Neuronal stem cell (in vitro differentiated cells): Measurements from ENCODE around the gene KMO.

Source experiments
- DNase-seq: peaks from one replicate; pipeline ENCODE4 v3.0.0-alpha.2; 2013; ENCODE audit warnings: low spot score
- H2AFZ ChIP-seq: one replicate; pipeline ENCODE4 v1.6.1; 2013; ENCODE audit warnings: mild to moderate bottlenecking, low read length, inconsistent platforms
- H2AK5ac ChIP-seq: 2 replicates; pipeline ENCODE4 v1.6.1; 2013; ENCODE audit warnings: low read depth, mild to moderate bottlenecking, inconsistent platforms, low read length, moderate library complexity, mixed read lengths
- H2BK120ac ChIP-seq: 2 replicates; pipeline ENCODE4 v1.6.1; 2013; ENCODE audit warnings: low read depth, mild to moderate bottlenecking, inconsistent platforms, low read length, moderate library complexity, mixed read lengths
- H2BK12ac ChIP-seq: one replicate; pipeline ENCODE4 v1.6.1; 2013; ENCODE audit warnings: low read length, inconsistent platforms
- H2BK15ac ChIP-seq: 2 replicates; pipeline ENCODE4 v1.6.1; 2013; ENCODE audit warnings: mild to moderate bottlenecking, low read length, inconsistent platforms, mixed read lengths
- H2BK5ac ChIP-seq: one replicate; pipeline ENCODE4 v1.6.1; 2013; ENCODE audit warnings: inconsistent platforms, mild to moderate bottlenecking, low read length, moderate library complexity
- H3K14ac ChIP-seq: one replicate; pipeline ENCODE4 v1.6.1; 2013; ENCODE audit warnings: low read length, inconsistent platforms
- H3K18ac ChIP-seq: 2 replicates; pipeline ENCODE4 v1.6.1; 2013; ENCODE audit warnings: low read length, inconsistent platforms
- H3K23ac ChIP-seq: 2 replicates; pipeline ENCODE4 v1.6.1; 2013; ENCODE audit warnings: low read depth, mild to moderate bottlenecking, mixed read lengths, low read length, inconsistent platforms; ENCODE audit not compliant: poor library complexity
- H3K27ac ChIP-seq: replicated peaks from 3 replicates; pipeline ENCODE4 v1.5.1; 2013; ENCODE audit warnings: low read length, inconsistent platforms
- H3K27me3 ChIP-seq, 3 experiments: 2 replicates each; pipeline ENCODE4 v1.6.1; 2013; ENCODE audit warnings: low read length in 3 of 3, mild to moderate bottlenecking in 2 of 3, inconsistent platforms in 1 of 3, low read depth in 1 of 3, mixed read lengths in 1 of 3, moderate library complexity in 1 of 3; ENCODE audit not compliant: control insufficient read depth in 3 of 3, insufficient read depth in 3 of 3
- H3K36me3 ChIP-seq, 2 donors: replicated peaks in 1 of 2; 2 replicates each; pipeline ENCODE4 v1.6.1; 2013; ENCODE audit warnings: low read length in 2 of 2; ENCODE audit not compliant: control insufficient read depth in 2 of 2, insufficient read depth in 2 of 2
- H3K4ac ChIP-seq: 2 replicates; pipeline ENCODE4 v1.6.1; 2013; ENCODE audit warnings: inconsistent platforms, mild to moderate bottlenecking, low read length, moderate library complexity
- H3K4me1 ChIP-seq, 2 donors: 1 replicate in 1 of 2; 2 replicates in 1 of 2; pipeline ENCODE4 v1.6.1; 2013; ENCODE audit warnings: low read length in 2 of 2, low read depth in 1 of 2; ENCODE audit not compliant: control insufficient read depth in 2 of 2, insufficient read depth in 1 of 2
- H3K4me2 ChIP-seq: one replicate; pipeline ENCODE4 v1.6.1; 2013; ENCODE audit warnings: mild to moderate bottlenecking, low read length, inconsistent platforms; ENCODE audit not compliant: insufficient read depth, poor library complexity, severe bottlenecking
- H3K4me3 ChIP-seq, 2 donors: 2 replicates each; pipeline ENCODE4 v1.5.1; 2013; ENCODE audit warnings: low read length in 2 of 2, mild to moderate bottlenecking in 2 of 2, inconsistent platforms in 1 of 2, moderate library complexity in 1 of 2
- H3K79me1 ChIP-seq: one replicate; pipeline ENCODE4 v1.6.1; 2013; ENCODE audit warnings: low read depth, mild to moderate bottlenecking, inconsistent platforms, low read length, moderate library complexity
- H3K9ac ChIP-seq: one replicate; pipeline ENCODE4 v1.6.1; 2013; ENCODE audit warnings: mild to moderate bottlenecking, low read depth, low read length, inconsistent platforms; ENCODE audit not compliant: poor library complexity
- H3K9me3 ChIP-seq, 2 donors: replicated peaks in 1 of 2; 2 replicates each; pipeline versions ENCODE3 to v1.6.1; 2013; ENCODE audit warnings: low read length in 2 of 2, mild to moderate bottlenecking in 2 of 2, inconsistent platforms in 1 of 2, low read depth in 1 of 2, mixed read lengths in 1 of 2, moderate library complexity in 1 of 2; ENCODE audit not compliant: control insufficient read depth in 2 of 2, insufficient read depth in 1 of 2
- H4K8ac ChIP-seq: one replicate; pipeline ENCODE4 v1.6.1; 2013; ENCODE audit warnings: low read depth, mild to moderate bottlenecking, inconsistent platforms, low read length, moderate library complexity
- H4K91ac ChIP-seq: one replicate; pipeline ENCODE4 v1.6.1; 2013; ENCODE audit warnings: low read length, low read depth, mild to moderate bottlenecking, inconsistent platforms; ENCODE audit not compliant: poor library complexity
- WGBS, 2 donors: extraction: QIAGEN DNeasy Blood & Tissue Kit; methylation state at CpG; one replicate each; pipeline ENCODE4 v1.1.7; 2013; ENCODE audit warnings: missing lambda C conversion rate in 2 of 2, mixed read lengths in 1 of 2; ENCODE audit not compliant: insufficient read length in 2 of 2, insufficient replicate concordance in 1 of 2; ENCODE audit errors: extremely low coverage in 2 of 2; 5-methylcytosine and 5-hydroxymethylcytosine counted together

KMO gene

DNA sequence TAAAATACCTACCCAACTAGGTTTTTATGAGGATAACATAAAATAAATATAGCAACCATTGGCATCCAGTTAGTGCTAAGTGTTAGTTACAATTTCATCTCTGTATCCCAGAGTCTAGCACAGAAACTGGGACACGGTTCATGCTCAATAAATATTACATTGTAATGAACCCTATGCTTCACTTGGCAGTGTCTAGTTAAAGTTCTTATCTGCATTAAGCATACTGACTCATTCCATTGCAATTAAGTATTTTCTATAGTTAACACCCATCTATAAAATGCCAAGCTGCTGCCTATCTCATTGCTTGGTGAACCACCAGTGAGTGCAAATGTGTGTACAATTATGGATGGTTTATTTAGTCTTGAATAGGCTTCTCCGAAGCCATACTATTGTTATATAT lies 92.8 kb downstream of the KMO start:
- H4K8ac ChIP-seq: no peak overlapping the region
- H2AK5ac ChIP-seq: no peak overlapping the region
- no peak overlapping the region for H3K18ac ChIP-seq
- DNase-seq: no peak
- no peak overlapping the region for H2AFZ ChIP-seq
- no peak overlapping the region for H2BK120ac ChIP-seq
- H4K91ac ChIP-seq: no peak overlapping the region
- H2BK12ac ChIP-seq: no peak overlapping the region
- no peak overlapping the region for H3K4me3 ChIP-seq
- H3K4ac ChIP-seq: no peak overlapping the region
- no CpG with 5 or more reads among the region's 2 CpGs for WGBS, 2 donors
- H3K79me1 ChIP-seq: no peaks in the 10 kb centered on the region
- H3K36me3 ChIP-seq: peaks cover 0 to 40% of the 10 kb centered on the region in 2 donors
- H3K23ac ChIP-seq: no peak overlapping the region
- no peak overlapping the region for H3K27ac ChIP-seq
- H3K4me1 ChIP-seq: no peaks in the 10 kb centered on the region
- no peak overlapping the region for H3K9ac ChIP-seq
- no peak overlapping the region for H3K14ac ChIP-seq
- no peak overlapping the region for H3K4me2 ChIP-seq
- H3K9me3 ChIP-seq: no peaks in the 10 kb centered on the region
- H3K27me3 ChIP-seq: no peaks in the 10 kb centered on the region
- no peak overlapping the region for H2BK5ac ChIP-seq
- no peak overlapping the region for H2BK15ac ChIP-seq

DNA sequence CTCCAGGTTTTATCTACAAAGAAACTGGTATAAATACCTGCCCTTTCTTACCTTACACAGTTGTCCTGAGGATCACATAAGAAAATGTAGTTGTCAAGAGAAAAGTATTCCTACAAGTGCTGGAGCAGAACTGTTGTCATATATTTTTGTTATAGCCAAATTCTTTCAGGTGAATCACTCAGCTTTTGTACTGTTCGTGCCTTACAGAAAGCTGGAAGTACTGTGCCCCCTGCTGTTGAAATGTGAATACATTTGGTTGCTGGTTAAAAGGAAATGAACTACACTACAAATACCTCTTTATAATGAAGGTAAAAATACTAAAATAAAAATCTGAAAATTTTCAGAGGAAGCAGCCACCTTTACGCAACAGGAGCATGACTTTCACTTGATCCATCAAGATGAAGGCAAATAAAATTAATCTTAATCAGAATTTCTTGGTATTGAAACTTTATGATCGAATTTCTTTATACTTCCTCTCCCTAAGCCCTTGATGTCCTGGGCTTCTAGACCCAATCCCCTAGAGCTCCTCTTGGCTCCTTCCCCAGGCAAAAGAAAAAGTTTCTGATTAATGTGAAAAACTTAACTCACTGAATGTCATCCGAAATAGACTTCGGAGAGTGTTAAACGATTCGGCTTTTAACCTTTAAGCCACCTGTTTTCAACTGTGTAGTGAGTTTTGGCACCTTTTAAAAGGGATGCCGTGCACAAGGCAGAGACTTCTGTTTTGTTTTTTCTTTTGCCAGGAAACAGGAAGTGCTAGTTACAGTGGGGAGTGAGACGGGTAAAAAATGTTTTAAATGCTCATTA lies 95.5 kb downstream of the KMO start:
- no peaks in the 10 kb centered on the region for H3K4me1 ChIP-seq
- peaks cover 0 to 6% of the 10 kb centered on the region in 2 donors for H3K9me3 ChIP-seq
- H3K4me2 ChIP-seq: no peak overlapping the region
- H2AFZ ChIP-seq: no peak overlapping the region
- H3K14ac ChIP-seq: no peak overlapping the region
- no peaks in the 10 kb centered on the region for H3K27me3 ChIP-seq
- H3K4ac ChIP-seq: no peak overlapping the region
- H2BK15ac ChIP-seq: no peak overlapping the region
- no peak overlapping the region for H3K9ac ChIP-seq
- no peak overlapping the region for H2BK120ac ChIP-seq
- no peak overlapping the region for H3K27ac ChIP-seq
- no peak overlapping the region for H2AK5ac ChIP-seq
- no peak overlapping the region for H2BK12ac ChIP-seq
- no peak for DNase-seq
- H3K4me3 ChIP-seq: no peak overlapping the region
- no peak overlapping the region for H2BK5ac ChIP-seq
- H3K23ac ChIP-seq: no peak overlapping the region
- WGBS, 2 donors: no CpG with 5 or more reads among the region's 9 CpGs
- H4K91ac ChIP-seq: no peak overlapping the region
- peaks cover 2% of the 10 kb centered on the region for H3K79me1 ChIP-seq
- H4K8ac ChIP-seq: no peak overlapping the region
- H3K36me3 ChIP-seq: peaks cover 0 to 54% of the 10 kb centered on the region in 2 donors
- no peak overlapping the region for H3K18ac ChIP-seq

DNA sequence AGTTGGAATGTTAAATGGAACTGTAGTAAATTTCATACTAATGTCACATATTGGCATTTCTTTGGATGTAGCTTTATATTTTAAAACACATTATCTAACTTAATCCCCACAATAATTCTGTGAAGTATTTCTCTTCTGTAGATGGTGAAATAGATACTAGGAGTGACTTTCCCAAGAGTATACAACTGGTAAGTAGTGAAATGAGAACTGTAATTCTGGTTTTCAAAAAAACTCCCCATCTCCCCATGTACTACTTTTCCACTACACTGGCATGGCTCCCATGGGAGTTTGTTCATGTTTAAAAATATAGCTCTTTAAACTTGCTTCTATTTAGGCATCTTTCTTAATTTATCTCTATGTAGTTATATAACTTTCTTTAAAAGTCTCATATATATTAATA lies 97.8 kb downstream of the KMO start:
- Histone ChIP-seq H3K27me3 (no peaks in the 10 kb centered on the region), H4K8ac (no peak overlapping the region), H3K18ac (no peak overlapping the region), H2AK5ac (no peak overlapping the region), H4K91ac (no peak overlapping the region), H3K4me1 (no peaks in the 10 kb centered on the region), H3K4ac (no peak overlapping the region), H3K79me1 (peaks cover 3% of the 10 kb centered on the region), H2AFZ (no peak overlapping the region), H3K14ac (no peak overlapping the region), H2BK5ac (no peak overlapping the region), H3K4me3 (no peak overlapping the region), H3K36me3 (peaks cover 4 to 75% of the 10 kb centered on the region in 2 donors), H2BK120ac (no peak overlapping the region), H3K4me2 (no peak overlapping the region), H3K23ac (no peak overlapping the region), H3K27ac (no peak overlapping the region), H2BK12ac (no peak overlapping the region), H3K9me3 (peaks cover 0 to 17% of the 10 kb centered on the region in 2 donors), H3K9ac (no peak overlapping the region), H2BK15ac (no peak overlapping the region)
- DNase-seq: no peak

DNA sequence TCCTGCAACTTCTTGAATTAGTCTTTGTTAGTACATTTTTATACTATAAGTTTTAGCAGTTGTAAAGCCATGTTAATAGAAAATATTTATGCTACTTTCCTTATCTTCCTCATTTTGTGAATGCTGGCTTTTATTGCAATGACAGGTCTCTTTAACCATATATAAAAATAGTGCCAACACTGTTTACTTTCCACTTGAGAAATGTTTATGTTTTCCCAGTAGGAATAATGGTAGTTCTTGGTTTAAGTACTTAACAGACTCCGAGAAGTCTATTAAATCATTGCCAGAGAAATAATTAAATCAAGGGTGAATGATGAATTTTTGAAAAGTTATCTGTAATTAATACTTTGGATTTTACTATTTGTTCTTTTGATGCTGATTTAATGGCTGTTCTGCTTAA lies 98.3 kb downstream of the KMO start:
- Histone ChIP-seq H3K4me1 (no peaks in the 10 kb centered on the region), H3K4ac (no peak overlapping the region), H4K8ac (no peak overlapping the region), H3K4me3 (no peak overlapping the region), H3K9me3 (peaks cover 0 to 22% of the 10 kb centered on the region in 2 donors), H2BK5ac (no peak overlapping the region), H3K9ac (no peak overlapping the region), H3K14ac (no peak overlapping the region), H2BK15ac (no peak overlapping the region), H3K23ac (no peak overlapping the region), H3K18ac (no peak overlapping the region), H2BK12ac (no peak overlapping the region), H3K79me1 (peaks cover 3% of the 10 kb centered on the region), H3K27me3 (no peaks in the 10 kb centered on the region), H3K27ac (no peak overlapping the region), H3K36me3 (peaks cover 6 to 79% of the 10 kb centered on the region in 2 donors), H4K91ac (no peak overlapping the region), H2AK5ac (no peak overlapping the region), H2AFZ (no peak overlapping the region), H3K4me2 (no peak overlapping the region), H2BK120ac (no peak overlapping the region)
- no peak for DNase-seq
- WGBS, 2 donors: no CpG with 5 or more reads among the region's 1 CpG
